Upper lobe of left lung (tissue), 4 donors: ENCODE data around the gene SEPTIN5.

Source experiments
- EP300 ChIP-seq, 4 donors: sonication (generic); formaldehyde crosslinking; IDR thresholded peaks; one replicate each; pipeline ENCODE4 v1.5.1; 2017; ENCODE audit warnings: antibody characterized with exemption in 4 of 4, control low read depth in 2 of 4
- POLR2A ChIP-seq, 4 donors: fragments of 450-650 bp; IDR thresholded peaks; one replicate each; pipeline ENCODE4 v1.5.1; 2016 to 2017; ENCODE audit warnings: antibody characterized with exemption in 4 of 4, mild to moderate bottlenecking in 2 of 4
- TF ChIP-seq, protein P1 (sequence below), 6 experiments: fragments of 450-650 bp in 4 of 6; fragments of 200-600 bp in 2 of 6; sonication (generic) in 2 of 6; IDR thresholded peaks; one replicate each; pipeline ENCODE4 v1.5.1; 2016 to 2019; ENCODE audit warnings: antibody characterized with exemption in 6 of 6

DNA sequence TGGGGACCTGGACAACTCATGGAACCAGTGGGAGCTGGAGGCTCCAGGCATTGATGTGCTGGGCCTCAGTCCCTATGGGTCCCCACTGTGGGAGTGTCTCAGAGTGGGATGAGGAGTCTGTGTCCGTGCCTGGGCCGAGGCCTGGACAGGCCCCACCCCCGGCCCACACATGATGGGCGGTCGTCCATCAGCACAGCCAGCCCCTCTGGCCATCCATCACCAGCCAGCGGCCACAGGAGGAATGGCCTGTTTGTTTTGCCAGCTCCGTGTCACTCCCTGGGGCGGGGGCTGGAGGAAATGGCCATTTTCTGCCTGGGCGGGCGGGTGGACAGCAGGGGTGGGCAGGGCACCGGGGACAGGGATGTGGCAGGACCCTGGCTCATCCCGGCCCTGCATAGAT, 33.2 kb downstream of the SEPTIN5 start:
- TF ChIP-seq, protein P1, sequence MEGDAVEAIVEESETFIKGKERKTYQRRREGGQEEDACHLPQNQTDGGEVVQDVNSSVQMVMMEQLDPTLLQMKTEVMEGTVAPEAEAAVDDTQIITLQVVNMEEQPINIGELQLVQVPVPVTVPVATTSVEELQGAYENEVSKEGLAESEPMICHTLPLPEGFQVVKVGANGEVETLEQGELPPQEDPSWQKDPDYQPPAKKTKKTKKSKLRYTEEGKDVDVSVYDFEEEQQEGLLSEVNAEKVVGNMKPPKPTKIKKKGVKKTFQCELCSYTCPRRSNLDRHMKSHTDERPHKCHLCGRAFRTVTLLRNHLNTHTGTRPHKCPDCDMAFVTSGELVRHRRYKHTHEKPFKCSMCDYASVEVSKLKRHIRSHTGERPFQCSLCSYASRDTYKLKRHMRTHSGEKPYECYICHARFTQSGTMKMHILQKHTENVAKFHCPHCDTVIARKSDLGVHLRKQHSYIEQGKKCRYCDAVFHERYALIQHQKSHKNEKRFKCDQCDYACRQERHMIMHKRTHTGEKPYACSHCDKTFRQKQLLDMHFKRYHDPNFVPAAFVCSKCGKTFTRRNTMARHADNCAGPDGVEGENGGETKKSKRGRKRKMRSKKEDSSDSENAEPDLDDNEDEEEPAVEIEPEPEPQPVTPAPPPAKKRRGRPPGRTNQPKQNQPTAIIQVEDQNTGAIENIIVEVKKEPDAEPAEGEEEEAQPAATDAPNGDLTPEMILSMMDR (IDR thresholded peaks at IDR 0.05): no peak
- TF ChIP-seq EP300 (IDR thresholded peaks at IDR 0.05): no peak
- no peak for TF ChIP-seq POLR2A (IDR thresholded peaks at IDR 0.05)
